ENCODE measurements around the gene CYP2W1.
"Not testable (repeated sequence)": the region's sequence is repeated elsewhere in the genome, so short reads cannot be mapped to it uniquely, and the experiment has no call there.

The CYP2W1 gene

GRCh38 chr7:1027242-1028043 lies 44.5 kb downstream of the CYP2W1 start:
- DNase-seq (ENCODE audit: extremely low read depth in 1 of 2, low read depth in 1 of 2), result no peak

- DNase-seq (ENCODE audit: extremely low read depth in 1 of 2, low read depth in 1 of 2), result peak in 1 of 2 donors; percentile 62
Measured at GRCh38 chr7:1028044-1028770, 45.2 kb downstream of the CYP2W1 start.

- peak in 1 of 2 donors; percentile 31 for DNase-seq (ENCODE audit: extremely low read depth in 1 of 2, low read depth in 1 of 2)
Measured at GRCh38 chr7:1028775-1029636, 46.0 kb downstream of the CYP2W1 start.

- DNase-seq (ENCODE audit: extremely low read depth in 1 of 2, low read depth in 1 of 2), result no peak
Measured at GRCh38 chr7:1029637-1030443, 46.9 kb downstream of the CYP2W1 start.

GRCh38 chr7:1030444-1031070 lies 47.6 kb downstream of the CYP2W1 start:
- DNase-seq (ENCODE audit: extremely low read depth in 1 of 2, low read depth in 1 of 2), result no peak

- no peak for DNase-seq (ENCODE audit: extremely low read depth in 1 of 2, low read depth in 1 of 2)
Measured at GRCh38 chr7:1031716-1032455, 48.9 kb downstream of the CYP2W1 start.

- DNase-seq (ENCODE audit: extremely low read depth in 1 of 2, low read depth in 1 of 2), result no peak
Measured at GRCh38 chr7:1032536-1033181, 49.7 kb downstream of the CYP2W1 start.

GRCh38 chr7:1033546-1034145 lies 50.7 kb downstream of the CYP2W1 start:
- no peak for DNase-seq (ENCODE audit: extremely low read depth in 1 of 2, low read depth in 1 of 2)

- DNase-seq (ENCODE audit: extremely low read depth in 1 of 2, low read depth in 1 of 2), result not testable (repeated sequence)
Measured at GRCh38 chr7:1034769-1035168, 51.8 kb downstream of the CYP2W1 start.

- not testable (repeated sequence) for DNase-seq (ENCODE audit: extremely low read depth in 1 of 2, low read depth in 1 of 2)
Measured at GRCh38 chr7:1036164-1036928, 53.4 kb downstream of the CYP2W1 start.
